DND-41 (cell line): ENCODE measurements around the gene ATP8A2.

ENCODE experiments used
- EZH2 ChIP-seq: IDR thresholded peaks from 3 replicates; pipeline ENCODE4 v1.6.1; 2012; ENCODE audit warnings: borderline replicate concordance, low read depth, mild to moderate bottlenecking, moderate library complexity, low read length, inconsistent platforms; ENCODE audit not compliant: severe bottlenecking
- TF ChIP-seq, protein P1 (sequence below): IDR thresholded peaks from 2 replicates; pipeline ENCODE4 v1.5.1; 2012; ENCODE audit warnings: borderline replicate concordance, low read length, moderate library complexity, mild to moderate bottlenecking; ENCODE audit not compliant: poor library complexity, severe bottlenecking; ENCODE audit errors: extremely low read depth

DNA sequence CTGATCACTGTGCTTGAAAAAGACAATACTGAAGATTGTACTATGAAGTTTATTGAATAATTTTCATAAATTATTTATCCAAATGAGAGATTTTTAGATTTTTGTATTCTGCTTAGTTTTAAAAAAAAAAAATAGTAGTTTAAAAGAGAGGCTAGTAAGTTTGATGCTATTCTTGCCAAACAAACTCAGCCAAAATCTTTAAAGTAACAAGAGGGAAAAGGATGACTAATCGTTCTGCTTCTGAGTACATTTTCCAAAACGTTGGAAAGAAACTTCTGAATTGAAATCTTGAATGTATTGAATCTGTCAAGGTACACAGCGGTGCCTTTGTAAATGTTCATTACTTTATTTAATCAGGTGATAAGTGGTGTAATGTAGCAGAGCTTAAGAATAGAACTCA lies 35.9 kb upstream of the ATP8A2 start:
- TF ChIP-seq, protein P1, sequence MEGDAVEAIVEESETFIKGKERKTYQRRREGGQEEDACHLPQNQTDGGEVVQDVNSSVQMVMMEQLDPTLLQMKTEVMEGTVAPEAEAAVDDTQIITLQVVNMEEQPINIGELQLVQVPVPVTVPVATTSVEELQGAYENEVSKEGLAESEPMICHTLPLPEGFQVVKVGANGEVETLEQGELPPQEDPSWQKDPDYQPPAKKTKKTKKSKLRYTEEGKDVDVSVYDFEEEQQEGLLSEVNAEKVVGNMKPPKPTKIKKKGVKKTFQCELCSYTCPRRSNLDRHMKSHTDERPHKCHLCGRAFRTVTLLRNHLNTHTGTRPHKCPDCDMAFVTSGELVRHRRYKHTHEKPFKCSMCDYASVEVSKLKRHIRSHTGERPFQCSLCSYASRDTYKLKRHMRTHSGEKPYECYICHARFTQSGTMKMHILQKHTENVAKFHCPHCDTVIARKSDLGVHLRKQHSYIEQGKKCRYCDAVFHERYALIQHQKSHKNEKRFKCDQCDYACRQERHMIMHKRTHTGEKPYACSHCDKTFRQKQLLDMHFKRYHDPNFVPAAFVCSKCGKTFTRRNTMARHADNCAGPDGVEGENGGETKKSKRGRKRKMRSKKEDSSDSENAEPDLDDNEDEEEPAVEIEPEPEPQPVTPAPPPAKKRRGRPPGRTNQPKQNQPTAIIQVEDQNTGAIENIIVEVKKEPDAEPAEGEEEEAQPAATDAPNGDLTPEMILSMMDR = no peak
- no peak for TF ChIP-seq EZH2
